Stomach smooth muscle (tissue), 2 donors: Measurements from ENCODE around the gene DDAH1.

ENCODE experiments used
- H3K27ac ChIP-seq: one replicate; pipeline ENCODE4 v1.7.0; 2013; ENCODE audit warnings: mild to moderate bottlenecking, low read length, inconsistent platforms
- H3K27me3 ChIP-seq, 2 donors: one replicate each; pipeline ENCODE4 v1.7.0; 2013; ENCODE audit warnings: low read length in 2 of 2; ENCODE audit not compliant: insufficient read depth in 2 of 2, control insufficient read depth in 1 of 2
- H3K36me3 ChIP-seq, 2 donors: one replicate each; pipeline ENCODE4 v1.7.0; 2013; ENCODE audit warnings: low read length in 2 of 2; ENCODE audit not compliant: control insufficient read depth in 2 of 2, insufficient read depth in 2 of 2
- H3K4me1 ChIP-seq: one replicate; pipeline ENCODE4 v1.7.0; 2013; ENCODE audit warnings: low read length; ENCODE audit not compliant: control insufficient read depth, insufficient read depth
- H3K4me3 ChIP-seq, 2 donors: one replicate each; pipeline ENCODE4 v1.7.0; 2013; ENCODE audit warnings: low read length in 2 of 2
- H3K9ac ChIP-seq, 2 donors: one replicate each; pipeline ENCODE4 v1.7.0; 2013; ENCODE audit warnings: low read length in 2 of 2, mild to moderate bottlenecking in 1 of 2
- H3K9me3 ChIP-seq, 2 donors: one replicate each; pipeline ENCODE4 v1.7.0; 2013; ENCODE audit warnings: low read length in 2 of 2; ENCODE audit not compliant: control insufficient read depth in 2 of 2
- donor health status: healthy.
- donor health status: Pancreatic carcinoma.

DDAH1 gene

DNA sequence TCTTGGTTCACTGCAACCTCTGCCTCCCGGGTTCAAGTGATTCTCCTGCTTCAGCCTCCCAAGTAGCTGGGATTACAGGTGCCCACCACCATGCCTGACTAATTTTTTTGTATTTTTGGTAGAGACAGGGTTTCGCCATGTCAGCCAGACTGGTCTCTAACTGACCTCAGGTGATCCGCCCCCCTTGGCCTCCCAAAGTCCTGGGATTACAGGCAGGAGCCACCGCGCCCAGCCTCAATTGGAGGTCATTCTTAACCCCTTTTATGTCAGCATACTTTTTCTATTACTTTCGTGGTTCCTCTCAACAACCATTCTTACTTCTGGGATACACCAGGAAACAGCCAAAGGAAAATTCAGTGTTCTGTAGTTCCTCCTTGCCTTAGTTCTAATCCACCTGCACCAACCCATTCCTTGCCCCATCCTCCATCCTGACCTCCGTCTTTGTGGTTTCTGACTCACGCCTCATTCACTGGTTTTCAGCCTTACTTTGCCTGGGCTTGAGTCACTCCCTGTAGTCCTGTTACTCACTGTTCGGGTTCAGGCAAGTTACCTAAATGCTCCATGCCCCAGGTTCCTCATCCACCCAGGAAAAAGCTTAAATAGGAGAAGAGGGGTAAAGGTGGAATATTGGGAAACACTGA, 175.6 kb downstream of the DDAH1 start:
- no peaks in the 10 kb centered on the region for H3K27me3 ChIP-seq
- H3K9me3 ChIP-seq = no peaks in the 10 kb centered on the region
- no peak overlapping the region for H3K9ac ChIP-seq
- H3K36me3 ChIP-seq = no peaks in the 10 kb centered on the region
- no peaks in the 10 kb centered on the region for H3K4me1 ChIP-seq
- no peak overlapping the region for H3K4me3 ChIP-seq
- no peak overlapping the region for H3K27ac ChIP-seq

DNA sequence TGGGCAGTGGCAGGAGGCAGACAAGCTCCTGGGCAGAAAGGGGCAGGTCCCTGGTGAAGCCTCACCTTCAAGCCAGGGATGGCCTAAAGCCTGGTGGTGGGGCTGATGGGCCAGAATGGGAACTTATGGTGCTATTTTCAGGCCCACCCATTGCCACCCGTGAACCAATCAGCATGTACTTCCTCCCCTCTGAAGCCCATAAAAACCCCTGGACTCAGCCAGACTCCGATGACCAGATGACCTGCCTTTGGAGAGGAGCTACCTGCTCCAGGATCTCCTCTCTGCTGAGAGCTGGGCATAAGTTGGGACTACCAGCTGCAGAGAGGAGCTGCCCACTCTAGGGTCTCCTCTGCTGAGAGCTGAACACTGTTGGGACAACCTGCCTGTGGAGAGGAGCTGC, 180.8 kb downstream of the DDAH1 start:
- no peak overlapping the region for H3K4me3 ChIP-seq
- H3K4me1 ChIP-seq = peaks cover 3% of the 10 kb centered on the region
- no peaks in the 10 kb centered on the region for H3K9me3 ChIP-seq
- H3K27ac ChIP-seq = no peak overlapping the region
- no peaks in the 10 kb centered on the region for H3K36me3 ChIP-seq
- H3K9ac ChIP-seq = no peak overlapping the region
- H3K27me3 ChIP-seq = no peaks in the 10 kb centered on the region

DNA sequence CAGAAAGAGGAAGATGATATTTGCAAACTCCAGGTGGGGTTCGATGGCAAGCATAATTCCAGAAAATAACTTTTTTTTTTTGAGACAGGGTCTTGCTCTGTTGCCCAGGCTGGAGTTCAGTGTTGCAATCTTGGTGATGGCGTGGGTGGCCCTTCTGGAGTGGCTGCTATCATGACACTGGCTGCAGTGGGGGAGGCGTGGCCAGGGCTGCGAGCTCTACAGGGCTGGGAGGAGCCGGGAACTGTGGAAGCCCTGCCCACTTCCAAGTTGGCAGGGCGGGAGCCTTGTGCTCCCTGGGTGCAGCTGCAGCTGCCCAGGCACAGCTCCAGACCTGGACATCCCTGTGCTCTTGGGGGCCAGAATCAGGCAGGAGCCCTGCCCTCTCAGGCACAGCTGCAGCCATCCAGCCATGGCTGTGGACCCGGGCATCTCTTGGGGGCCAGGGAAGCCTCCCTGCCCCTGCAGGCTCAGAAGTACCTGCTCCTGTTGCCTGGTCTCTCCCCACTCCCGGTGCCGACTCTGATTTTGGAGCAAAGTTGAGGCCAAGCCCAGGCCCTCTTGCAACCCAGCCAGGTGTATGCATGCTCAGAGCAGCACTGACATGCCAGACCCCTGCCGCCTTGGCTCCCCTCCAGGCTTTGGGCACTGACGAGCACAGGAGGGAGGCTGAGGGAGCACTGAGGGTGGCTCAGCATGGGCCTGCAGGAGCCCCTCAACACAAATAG, 181.3 kb downstream of the DDAH1 start:
- Histone ChIP-seq H3K9me3 (no peaks in the 10 kb centered on the region), H3K4me1 (peaks cover 5% of the 10 kb centered on the region), H3K27ac (no peak overlapping the region), H3K27me3 (no peaks in the 10 kb centered on the region), H3K36me3 (no peaks in the 10 kb centered on the region), H3K4me3 (no peak overlapping the region), H3K9ac (no peak overlapping the region)

DNA sequence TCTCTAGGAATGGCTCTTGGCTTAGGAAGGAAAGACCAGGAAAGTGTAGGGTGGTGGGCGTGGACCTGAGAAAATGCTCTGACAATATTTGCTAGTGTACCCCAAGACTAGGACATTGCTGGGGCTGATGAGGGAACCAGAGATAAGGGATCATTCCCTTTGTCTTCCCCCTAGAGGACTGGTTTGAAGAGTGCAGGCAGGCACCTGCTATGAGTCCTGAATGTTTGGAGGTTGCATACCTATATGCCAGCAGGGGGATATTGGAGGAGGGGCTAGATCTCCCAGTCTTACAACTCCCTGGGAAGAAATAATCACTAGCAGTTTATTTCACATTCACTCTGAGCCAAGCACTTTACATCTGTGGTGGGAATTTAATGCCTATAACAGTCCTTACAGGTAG, 182.5 kb downstream of the DDAH1 start:
- Histone ChIP-seq H3K9ac (no peak overlapping the region), H3K27me3 (no peaks in the 10 kb centered on the region), H3K36me3 (no peaks in the 10 kb centered on the region), H3K9me3 (no peaks in the 10 kb centered on the region), H3K4me3 (no peak overlapping the region), H3K27ac (no peak overlapping the region), H3K4me1 (peaks cover 5% of the 10 kb centered on the region)

DNA sequence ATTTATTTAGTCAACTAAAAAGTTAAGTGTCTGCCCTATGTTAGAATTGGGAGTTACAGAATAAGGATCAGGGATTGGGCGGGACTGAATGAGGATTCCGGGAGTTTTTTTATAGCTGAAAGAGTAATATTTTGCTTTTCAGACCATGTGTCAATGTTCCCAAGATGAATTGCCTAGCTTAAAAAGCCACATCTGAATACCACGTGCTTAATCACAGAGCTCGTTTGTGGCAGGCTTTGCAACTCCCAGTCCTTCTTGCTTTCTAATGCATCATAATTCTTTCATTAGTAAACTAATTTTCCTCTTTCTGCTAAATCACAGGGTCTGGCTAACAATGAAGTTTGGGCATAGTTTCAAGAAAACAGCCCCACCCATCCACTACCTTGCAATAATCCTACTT, 184.3 kb downstream of the DDAH1 start:
- no peaks in the 10 kb centered on the region for H3K9me3 ChIP-seq
- no peak overlapping the region for H3K9ac ChIP-seq
- H3K27ac ChIP-seq = no peak overlapping the region
- no peak overlapping the region for H3K4me3 ChIP-seq
- H3K4me1 ChIP-seq = peaks cover 5% of the 10 kb centered on the region
- no peaks in the 10 kb centered on the region for H3K27me3 ChIP-seq
- H3K36me3 ChIP-seq = no peaks in the 10 kb centered on the region

DNA sequence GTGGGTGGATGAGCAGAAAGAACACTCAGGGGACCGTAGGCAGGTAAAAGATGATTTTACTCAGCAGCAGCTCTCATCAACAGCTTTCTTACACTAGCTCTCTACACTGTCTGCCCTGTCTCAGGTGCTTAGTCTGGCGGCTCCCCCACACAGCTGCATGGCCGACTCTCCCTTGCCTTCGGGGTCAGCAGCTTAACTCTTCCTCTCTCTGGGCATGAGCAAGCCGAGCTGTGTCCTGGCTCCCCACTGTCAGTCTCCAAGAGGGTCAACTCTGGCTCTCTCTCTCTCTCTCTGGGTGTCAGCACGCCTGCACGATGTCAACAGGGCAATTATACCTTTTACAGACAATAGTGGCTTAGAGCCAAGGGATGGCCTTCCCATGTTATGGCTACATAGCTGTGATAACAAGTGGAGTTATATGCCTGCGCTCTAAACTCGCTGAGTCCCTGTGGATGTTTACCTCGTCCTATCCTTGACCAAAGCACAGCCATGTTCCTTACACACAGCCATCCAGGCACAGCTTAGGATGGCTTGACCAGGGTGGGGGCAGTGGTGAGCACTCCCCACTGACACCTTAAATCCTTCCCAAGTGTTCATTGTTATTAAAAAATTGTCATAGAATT, 185.4 kb downstream of the DDAH1 start:
- Histone ChIP-seq H3K36me3 (no peaks in the 10 kb centered on the region), H3K27ac (peak overlapping the region; percentile 41), H3K9ac (no peak overlapping the region), H3K4me1 (peaks cover 16% of the 10 kb centered on the region), H3K27me3 (no peaks in the 10 kb centered on the region), H3K9me3 (no peaks in the 10 kb centered on the region), H3K4me3 (no peak overlapping the region)

DNA sequence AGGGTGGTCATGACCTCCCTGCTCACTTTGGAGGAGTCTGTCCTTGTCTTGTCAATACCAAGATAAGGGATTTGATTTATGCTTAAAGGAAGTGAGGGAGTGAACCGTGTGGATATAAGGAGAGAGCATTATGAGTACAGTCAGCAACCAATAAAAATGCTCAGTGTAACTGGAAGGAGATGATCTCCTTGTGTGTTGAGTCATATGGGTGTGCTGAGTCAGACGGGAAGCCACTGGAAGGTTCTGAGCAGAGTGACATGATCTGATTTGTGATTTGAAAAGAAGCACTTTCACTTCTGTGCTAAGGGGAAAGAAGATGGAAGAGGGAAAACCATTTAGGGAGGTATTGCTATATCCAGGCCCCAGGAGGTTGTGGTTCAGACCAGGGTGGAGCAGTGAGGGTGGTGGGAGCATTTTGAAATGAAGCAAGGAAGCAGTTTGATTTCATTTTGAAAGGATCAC, 186.1 kb downstream of the DDAH1 start:
- Histone ChIP-seq H3K27me3 (no peaks in the 10 kb centered on the region), H3K27ac (peak overlapping the region; percentile 41), H3K9me3 (no peaks in the 10 kb centered on the region), H3K4me3 (no peak overlapping the region), H3K4me1 (peaks cover 16% of the 10 kb centered on the region), H3K9ac (no peak overlapping the region), H3K36me3 (no peaks in the 10 kb centered on the region)

DNA sequence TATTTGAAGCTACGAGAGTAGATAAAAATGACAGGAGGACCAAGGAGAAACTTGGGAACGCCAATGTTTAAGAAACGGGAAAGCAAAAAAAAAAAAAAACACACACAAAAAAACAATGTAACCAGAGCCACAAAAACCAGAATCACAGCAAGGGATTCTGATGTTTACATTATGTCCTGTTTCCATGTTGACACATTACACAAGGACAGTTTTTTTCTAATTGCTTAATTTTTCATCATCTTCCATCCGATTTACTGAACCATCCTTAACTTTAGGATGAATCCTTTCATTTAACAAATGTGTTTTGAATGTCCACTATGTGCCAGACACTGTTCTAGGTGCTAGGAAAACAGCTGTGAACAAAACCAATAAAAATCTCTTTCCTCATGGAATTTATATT, 187.2 kb downstream of the DDAH1 start:
- Histone ChIP-seq H3K36me3 (no peaks in the 10 kb centered on the region), H3K9me3 (no peaks in the 10 kb centered on the region), H3K27me3 (no peaks in the 10 kb centered on the region), H3K9ac (no peak overlapping the region), H3K27ac (no peak overlapping the region), H3K4me3 (no peak overlapping the region), H3K4me1 (peaks cover 16% of the 10 kb centered on the region)

DNA sequence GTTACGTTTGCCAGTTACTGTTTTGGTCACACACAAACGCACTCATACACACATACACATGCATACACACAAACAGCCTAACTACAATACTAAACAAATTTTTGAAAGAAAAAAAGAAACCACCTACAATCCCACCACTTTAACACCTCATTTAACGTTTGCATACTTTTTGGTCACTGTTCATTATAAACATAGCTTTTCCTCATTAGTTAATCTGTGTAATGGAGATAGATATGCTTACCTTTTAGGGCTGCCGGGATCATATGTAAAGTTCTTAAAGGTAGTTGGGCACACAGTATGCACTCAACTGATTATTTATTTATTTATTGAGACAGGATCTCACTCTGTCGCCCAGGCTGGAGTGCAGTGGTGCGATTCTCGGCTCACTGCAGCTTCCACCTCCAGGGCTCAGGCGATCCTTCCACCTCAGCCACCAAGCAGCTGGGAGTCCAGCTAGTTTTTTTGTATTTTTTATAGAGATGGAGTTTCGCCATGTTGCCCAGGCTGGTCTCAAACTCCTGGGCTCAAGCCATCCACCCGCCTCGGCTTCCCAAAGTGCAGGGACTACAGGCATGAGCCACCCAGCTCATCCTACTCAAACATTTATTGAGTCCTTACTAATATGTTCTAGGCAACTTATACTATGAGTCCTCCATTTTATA, 187.8 kb downstream of the DDAH1 start:
- peak overlapping the region; percentile 78 to 95 for H3K9ac ChIP-seq
- peak overlapping the region; percentile 84 for H3K27ac ChIP-seq
- peaks cover 16% of the 10 kb centered on the region for H3K4me1 ChIP-seq
- H3K4me3 ChIP-seq = peak overlapping the region; percentile 61 to 97
- H3K27me3 ChIP-seq = no peaks in the 10 kb centered on the region
- H3K36me3 ChIP-seq = no peaks in the 10 kb centered on the region
- H3K9me3 ChIP-seq = no peaks in the 10 kb centered on the region

DNA sequence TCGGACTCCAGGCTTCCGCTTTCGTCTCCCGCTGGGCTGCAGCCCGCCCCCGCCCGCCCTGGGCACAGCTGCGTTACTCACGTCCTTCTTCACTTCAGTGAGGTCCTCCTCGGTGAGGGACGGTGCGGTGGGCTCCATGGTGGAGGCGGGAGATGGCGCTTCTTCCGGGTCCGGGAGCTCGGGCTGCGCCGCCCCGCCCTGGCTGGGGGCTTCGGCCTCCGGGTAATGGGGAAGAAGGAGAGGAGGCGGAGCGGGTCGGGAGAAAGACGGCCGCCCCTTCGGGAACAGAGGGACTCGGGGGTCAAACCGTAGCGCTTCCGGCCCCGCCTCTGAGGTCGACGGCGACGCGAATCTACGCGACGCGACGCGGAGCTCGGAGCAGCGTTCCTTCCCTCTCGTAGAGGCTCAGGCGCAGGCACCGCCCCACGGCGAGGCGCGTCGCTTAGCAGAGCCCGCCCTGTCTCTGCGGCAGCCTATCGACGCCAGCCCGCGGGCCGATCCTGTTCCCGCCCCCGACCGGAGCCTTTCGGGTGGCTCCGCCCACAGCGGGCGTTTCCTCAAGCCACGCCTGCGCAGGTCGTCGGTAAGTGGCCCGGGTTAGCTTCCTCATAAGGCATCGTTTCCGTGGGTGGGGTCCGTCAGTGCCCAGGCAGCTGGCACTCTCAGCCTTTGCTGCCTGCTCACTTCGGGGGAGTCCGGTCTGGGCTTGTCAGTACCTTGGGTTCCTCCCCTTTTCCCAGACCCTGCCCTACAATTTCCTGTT, 188.6 kb downstream of the DDAH1 start, which contains the start of gene BCL10:
BCL10 (minus strand) TSS at position 418 of the 763 bp plus-strand sequence; CDS start at position 138, 280 bp downstream.
- Histone ChIP-seq H3K4me1 (peaks cover 16% of the 10 kb centered on the region), H3K4me3 (peak within 1 kb of the TSS; percentile 97 to 100)

More for the DNA sequence above, 188.6 kb downstream of the DDAH1 start, which contains the start of gene BCL10:
- no peaks in the 10 kb centered on the region for H3K9me3 ChIP-seq
- H3K27ac ChIP-seq = peak within 1 kb of the TSS; percentile 84
- H3K9ac ChIP-seq = peak within 1 kb of the TSS; percentile 95 to 97
- peaks cover 0 to 1% of the 10 kb centered on the region in 2 donors for H3K36me3 ChIP-seq
- H3K27me3 ChIP-seq = no peaks in the 10 kb centered on the region
